Uterus (tissue), 2 donors: ENCODE results near the gene PDE10A.

Experiments used
- CTCF ChIP-seq, 4 experiments: fragments of 200-600 bp in 2 of 4; fragments of 450-650 bp in 2 of 4; sonication (generic) in 2 of 4; IDR thresholded peaks; one replicate each; pipeline ENCODE4 v1.5.1; 2016 to 2019; ENCODE audit warnings: antibody characterized with exemption in 4 of 4, mild to moderate bottlenecking in 2 of 4, moderate library complexity in 1 of 4
- POLR2A ChIP-seq, 2 donors: fragments of 450-650 bp; IDR thresholded peaks; one replicate each; pipeline ENCODE4 v1.6.1; 2016; ENCODE audit warnings: antibody characterized with exemption in 2 of 2, mild to moderate bottlenecking in 1 of 2, moderate library complexity in 1 of 2

- TF ChIP-seq CTCF (IDR thresholded peaks at IDR 0.05) (no peak), POLR2A (IDR thresholded peaks at IDR 0.05) (no peak)
Measured at GRCh38 chr6:165345700-165346099, 317.3 kb downstream of the PDE10A start.
